Heart left ventricle (tissue), 13 donors: Measurements from ENCODE around the gene PLCB2.

Experiments used
- POLR2A ChIP-seq, 2 donors: fragments of 450-650 bp; IDR thresholded peaks; one replicate each; pipeline ENCODE4 v1.6.1; 2017; ENCODE audit warnings: antibody characterized with exemption in 2 of 2, mild to moderate bottlenecking in 2 of 2, moderate library complexity in 2 of 2
- TF ChIP-seq, protein P1 (sequence below), 12 donors: fragments of 200-600 bp; sonication (generic) in 4 of 12; IDR thresholded peaks; one replicate each; pipeline versions ENCODE4 v1.5.0 to v1.8.0; 2018 to 2022; ENCODE audit warnings: antibody characterized with exemption in 12 of 12, mild to moderate bottlenecking in 5 of 12
- donor health status: ischemic (EF 13 %, LVEDD 7.1; RV severe dilation, severe dysfunction).
- donor health status: DM: no; HTN: yes; CAD: no.
- donor health status: DM: no; HTN: no; CAD: no.
- donor health status: ischemic (EF 25% LVEDD 6.9; RV normal size, moderate dysfunction).
- donor health status: ischemic (EF 25% LVEDD 5.7; RV mildly dilated, moderate dysfunction).
- donor health status: ischemic (EF 35%, LVEDD 5.7; RV mildly dilated, moderate dysfunction).
- donor health status: nonischemic (EF 11% LVEDD 7.7; RV severe dilation, severe dysfunction).
- donor health status: DM: yes; HTN: yes; CAD: no.
- donor health status: PGD.
- donor health status: ischemic (EF 29% LVEDD 5.4; RV normal size, mild dysfunction).
- donor health status: nonischemic (EF 23%, LVEDD 6.1; RV moderate dilation, normal function).

DNA sequence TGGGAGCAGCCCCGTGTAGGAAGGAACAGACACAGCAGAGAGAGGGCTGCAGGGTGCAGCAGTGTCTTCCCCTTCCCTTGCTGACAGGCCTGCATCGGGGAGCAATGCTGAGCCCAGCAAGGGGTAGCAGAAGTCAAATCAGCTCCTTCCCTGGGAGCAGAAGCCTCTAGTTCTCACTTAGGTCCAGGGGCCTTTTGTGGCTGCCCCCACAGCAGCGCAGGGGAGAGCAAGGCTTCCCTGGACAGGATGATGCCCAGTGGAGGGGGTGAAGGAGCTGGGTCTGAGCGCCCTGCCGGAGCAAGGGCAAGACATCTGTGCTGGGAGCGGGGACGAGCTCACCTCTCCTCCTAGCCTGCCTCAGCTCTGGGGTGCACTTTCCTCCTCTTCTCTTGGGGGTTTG lies 827 bp downstream of the PLCB2 start:
- TF ChIP-seq, protein P1, sequence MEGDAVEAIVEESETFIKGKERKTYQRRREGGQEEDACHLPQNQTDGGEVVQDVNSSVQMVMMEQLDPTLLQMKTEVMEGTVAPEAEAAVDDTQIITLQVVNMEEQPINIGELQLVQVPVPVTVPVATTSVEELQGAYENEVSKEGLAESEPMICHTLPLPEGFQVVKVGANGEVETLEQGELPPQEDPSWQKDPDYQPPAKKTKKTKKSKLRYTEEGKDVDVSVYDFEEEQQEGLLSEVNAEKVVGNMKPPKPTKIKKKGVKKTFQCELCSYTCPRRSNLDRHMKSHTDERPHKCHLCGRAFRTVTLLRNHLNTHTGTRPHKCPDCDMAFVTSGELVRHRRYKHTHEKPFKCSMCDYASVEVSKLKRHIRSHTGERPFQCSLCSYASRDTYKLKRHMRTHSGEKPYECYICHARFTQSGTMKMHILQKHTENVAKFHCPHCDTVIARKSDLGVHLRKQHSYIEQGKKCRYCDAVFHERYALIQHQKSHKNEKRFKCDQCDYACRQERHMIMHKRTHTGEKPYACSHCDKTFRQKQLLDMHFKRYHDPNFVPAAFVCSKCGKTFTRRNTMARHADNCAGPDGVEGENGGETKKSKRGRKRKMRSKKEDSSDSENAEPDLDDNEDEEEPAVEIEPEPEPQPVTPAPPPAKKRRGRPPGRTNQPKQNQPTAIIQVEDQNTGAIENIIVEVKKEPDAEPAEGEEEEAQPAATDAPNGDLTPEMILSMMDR (IDR thresholded peaks at IDR 0.05): no peak
- no peak for TF ChIP-seq POLR2A (IDR thresholded peaks at IDR 0.05)
